ENCODE data around the gene NSUN2. TPM values are rescaled to one million over a fixed set of nuclear protein-coding genes. Genes with fewer than 3 reads are reported as not detected.

The NSUN2 gene
- polyA plus RNA-seq, 2 of the 4 experiments (the other 2 are of a cell fraction), result 95.7 to 101 TPM

- ATAC-seq (no peak), FAIRE-seq (no peak), DNase-seq (ENCODE audit: low read depth in 1 of 2, low spot score in 1 of 2) (no peak)
- Histone ChIP-seq H3K4me3 (peak overlapping the region; percentile 77; the same call in 1 of the 3 replicates), H3K4me1 (peaks cover 19% of the 10 kb centered on the region), H3K27ac (peak overlapping the region in 1 of 2 experiments; percentile 98; a peak in 2 of 6 replicates), H3K9me3 (no peaks in the 10 kb centered on the region), H3K4me2 (peak overlapping the region; percentile 77)
- TF ChIP-seq HES2 (IDR thresholded peaks at IDR 0.05), result no peak
- no peak for TF ChIP-seq NFE2L2 (conservative IDR thresholded peaks at IDR 0.05; ENCODE audit: low read length)
- TF ChIP-seq ZSCAN20 (CRISPR knock-in tag; IDR thresholded peaks at IDR 0.05), result no peak
- no peak for TF ChIP-seq ZC3H11A (IDR thresholded peaks at IDR 0.05)
- TF ChIP-seq ELK1 (IDR thresholded peaks at IDR 0.05; ENCODE audit: low read depth, low read length), result no peak
- no peak for TF ChIP-seq ESRRA (IDR thresholded peaks at IDR 0.05; ENCODE audit: borderline replicate concordance, low read length)
- TF ChIP-seq FOSL2 (IDR thresholded peaks at IDR 0.05), result no peak
- TF ChIP-seq FOSL2 (CRISPR knock-in tag; IDR thresholded peaks at IDR 0.05), result no peak
- TF ChIP-seq KDM5A (IDR thresholded peaks at IDR 0.05), result no peak
- TF ChIP-seq RCOR1 (IDR thresholded peaks at IDR 0.05; ENCODE audit: low read depth, low read length), result no peak
- no peak for TF ChIP-seq POLR2AphosphoS2 (conservative IDR thresholded peaks at IDR 0.05; ENCODE audit: low read length)
- TF ChIP-seq NR3C1 (IDR thresholded peaks at IDR 0.05), result no peak
- no peak for TF ChIP-seq PHF8 (IDR thresholded peaks at IDR 0.05; ENCODE audit: borderline replicate concordance, low read depth)
- no peak for TF ChIP-seq EP300 (IDR thresholded peaks at IDR 0.05)
- TF ChIP-seq HOXA7 (CRISPR knock-in tag; IDR thresholded peaks at IDR 0.05), result no peak
- no peak for TF ChIP-seq MAFK (IDR thresholded peaks at IDR 0.05; ENCODE audit: partially characterized antibody)
- TF ChIP-seq, protein P1, sequence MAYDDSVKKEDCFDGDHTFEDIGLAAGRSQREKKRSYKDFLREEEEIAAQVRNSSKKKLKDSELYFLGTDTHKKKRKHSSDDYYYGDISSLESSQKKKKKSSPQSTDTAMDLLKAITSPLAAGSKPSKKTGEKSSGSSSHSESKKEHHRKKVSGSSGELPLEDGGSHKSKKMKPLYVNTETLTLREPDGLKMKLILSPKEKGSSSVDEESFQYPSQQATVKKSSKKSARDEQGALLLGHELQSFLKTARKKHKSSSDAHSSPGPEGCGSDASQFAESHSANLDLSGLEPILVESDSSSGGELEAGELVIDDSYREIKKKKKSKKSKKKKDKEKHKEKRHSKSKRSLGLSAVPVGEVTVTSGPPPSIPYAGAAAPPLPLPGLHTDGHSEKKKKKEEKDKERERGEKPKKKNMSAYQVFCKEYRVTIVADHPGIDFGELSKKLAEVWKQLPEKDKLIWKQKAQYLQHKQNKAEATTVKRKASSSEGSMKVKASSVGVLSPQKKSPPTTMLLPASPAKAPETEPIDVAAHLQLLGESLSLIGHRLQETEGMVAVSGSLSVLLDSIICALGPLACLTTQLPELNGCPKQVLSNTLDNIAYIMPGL (CRISPR knock-in tag; IDR thresholded peaks at IDR 0.05; ENCODE audit: borderline replicate concordance), result no peak
- TF ChIP-seq CHD2 (IDR thresholded peaks at IDR 0.05; ENCODE audit: low read length, partially characterized antibody), result no peak
- 59% methylated on average over 5 of the region's 5 CpGs for WGBS (ENCODE audit: missing lambda C conversion rate)
- POLR2A ChIA-PET, result no interaction called here
- CTCF ChIA-PET, result interaction anchor here (0.9 to 1.2 kb wide), 2 partner anchors 111 to 1138 kb away, joined by 3 read pairs; no protein-coding TSS in a partner anchor
These were observed 2.1 kb upstream of the NSUN2 start for GRCh38 chr5:6634788-6635430.

GRCh38 chr5:6634306-6634705 is 1.5 kb upstream of the NSUN2 start:
- H3K27ac ChIP-seq, result peak overlapping the region; percentile 92 to 98
- peak overlapping the region; percentile 77 for H3K4me2 ChIP-seq
- H3K4me1 ChIP-seq, result peaks cover 19% of the 10 kb centered on the region
- FAIRE-seq (no peak), DNase-seq (ENCODE audit: low read depth in 1 of 2, low spot score in 1 of 2) (peak in 1 of 2 experiments; percentile 21), ATAC-seq (no peak)
- no peak for TF ChIP-seq MAFK (IDR thresholded peaks at IDR 0.05; ENCODE audit: partially characterized antibody)
- no peak for TF ChIP-seq NFE2L2 (conservative IDR thresholded peaks at IDR 0.05; ENCODE audit: low read length)
- no peak for TF ChIP-seq FOSB (CRISPR knock-in tag; IDR thresholded peaks at IDR 0.05)
- WGBS (ENCODE audit: missing lambda C conversion rate), result 5% methylated on average over 6 of the region's 6 CpGs
- H3K4me3 ChIP-seq, result peak overlapping the region; percentile 77
- ChIA-PET POLR2A (no interaction called here), CTCF (interaction anchor here (0.9 to 1.2 kb wide), 2 partner anchors 111 to 1137 kb away, joined by 3 read pairs; no protein-coding TSS in a partner anchor)
- H3K9me3 ChIP-seq, result no peaks in the 10 kb centered on the region
